ENCODE results near the gene STX10. TPM values are rescaled to one million over a fixed set of nuclear protein-coding genes. Genes with fewer than 3 reads are reported as not detected.
A peak's percentile ranks its signal among the peaks of the same experiment; 100 is the strongest.

The STX10 gene
- total RNA-seq, 1 donor from 2014 or later: 58.4 TPM

DNA sequence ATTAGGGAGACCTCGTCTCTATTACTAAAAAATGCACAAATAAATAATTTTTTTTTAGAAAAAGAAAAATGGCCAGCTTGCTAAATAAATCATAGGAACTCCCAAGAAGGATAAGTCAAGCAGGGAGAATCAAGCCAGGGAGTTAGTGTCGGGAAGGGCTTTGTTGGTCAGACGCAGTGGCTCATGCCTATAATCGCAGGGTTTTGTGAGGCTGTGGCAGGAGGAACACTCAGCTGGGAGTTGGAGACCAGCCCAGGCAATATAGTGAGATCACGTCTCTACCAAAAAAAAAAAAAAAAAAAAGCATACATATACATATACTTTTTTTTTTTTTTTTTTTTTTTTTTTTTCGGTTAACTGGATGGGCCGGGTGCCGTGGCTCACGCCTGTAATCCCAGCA is 23.1 kb downstream of the STX10 start:
- DNase-seq (ENCODE audit: low spot score in 2 of 2, unreplicated experiment in 2 of 2): no peak
- H3K9me3 Mint-ChIP-seq: no peaks in the 10 kb centered on the region
- no peak overlapping the region for H3K27ac Mint-ChIP-seq
- TF ChIP-seq, protein P1, sequence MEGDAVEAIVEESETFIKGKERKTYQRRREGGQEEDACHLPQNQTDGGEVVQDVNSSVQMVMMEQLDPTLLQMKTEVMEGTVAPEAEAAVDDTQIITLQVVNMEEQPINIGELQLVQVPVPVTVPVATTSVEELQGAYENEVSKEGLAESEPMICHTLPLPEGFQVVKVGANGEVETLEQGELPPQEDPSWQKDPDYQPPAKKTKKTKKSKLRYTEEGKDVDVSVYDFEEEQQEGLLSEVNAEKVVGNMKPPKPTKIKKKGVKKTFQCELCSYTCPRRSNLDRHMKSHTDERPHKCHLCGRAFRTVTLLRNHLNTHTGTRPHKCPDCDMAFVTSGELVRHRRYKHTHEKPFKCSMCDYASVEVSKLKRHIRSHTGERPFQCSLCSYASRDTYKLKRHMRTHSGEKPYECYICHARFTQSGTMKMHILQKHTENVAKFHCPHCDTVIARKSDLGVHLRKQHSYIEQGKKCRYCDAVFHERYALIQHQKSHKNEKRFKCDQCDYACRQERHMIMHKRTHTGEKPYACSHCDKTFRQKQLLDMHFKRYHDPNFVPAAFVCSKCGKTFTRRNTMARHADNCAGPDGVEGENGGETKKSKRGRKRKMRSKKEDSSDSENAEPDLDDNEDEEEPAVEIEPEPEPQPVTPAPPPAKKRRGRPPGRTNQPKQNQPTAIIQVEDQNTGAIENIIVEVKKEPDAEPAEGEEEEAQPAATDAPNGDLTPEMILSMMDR (IDR thresholded peaks at IDR 0.05; ENCODE audit: unreplicated experiment): no peak
- H3K4me3 Mint-ChIP-seq: no peak overlapping the region
- H3K27me3 Mint-ChIP-seq (ENCODE audit: low read depth): no peaks in the 10 kb centered on the region
- peaks cover 1% of the 10 kb centered on the region for H3K4me1 Mint-ChIP-seq
- H3K36me3 Mint-ChIP-seq: peaks cover 4% of the 10 kb centered on the region

GRCh38 chr19:13122980-13123957 is 26.9 kb downstream of the STX10 start:
- TF ChIP-seq, protein P1 (IDR thresholded peaks at IDR 0.05; ENCODE audit: unreplicated experiment): no peak
- Mint-ChIP-seq H3K9me3 (no peaks in the 10 kb centered on the region), H3K36me3 (peaks cover 4% of the 10 kb centered on the region), H3K27me3 (ENCODE audit: low read depth) (no peaks in the 10 kb centered on the region), H3K27ac (peak overlapping the region; percentile 10), H3K4me1 (peaks cover 21% of the 10 kb centered on the region), H3K4me3 (no peak overlapping the region)
- DNase-seq (ENCODE audit: low spot score in 2 of 2, unreplicated experiment in 2 of 2): no peak

GRCh38 chr19:13122275-13122878 is 27.8 kb downstream of the STX10 start:
- no peaks in the 10 kb centered on the region for H3K9me3 Mint-ChIP-seq
- H3K27me3 Mint-ChIP-seq (ENCODE audit: low read depth): no peaks in the 10 kb centered on the region
- no peak for DNase-seq (ENCODE audit: low spot score in 2 of 2, unreplicated experiment in 2 of 2)
- H3K4me1 Mint-ChIP-seq: peaks cover 21% of the 10 kb centered on the region
- peaks cover 4% of the 10 kb centered on the region for H3K36me3 Mint-ChIP-seq
- no peak overlapping the region for H3K4me3 Mint-ChIP-seq
- TF ChIP-seq, protein P1 (IDR thresholded peaks at IDR 0.05; ENCODE audit: unreplicated experiment): no peak
- peak overlapping the region; percentile 72 for H3K27ac Mint-ChIP-seq

GRCh38 chr19:13121551-13122274 is 28.5 kb downstream of the STX10 start:
- Mint-ChIP-seq H3K36me3 (peaks cover 4% of the 10 kb centered on the region), H3K9me3 (no peaks in the 10 kb centered on the region), H3K27me3 (ENCODE audit: low read depth) (no peaks in the 10 kb centered on the region), H3K4me3 (no peak overlapping the region), H3K27ac (peak overlapping the region; percentile 62), H3K4me1 (peaks cover 27% of the 10 kb centered on the region)
- TF ChIP-seq, protein P1 (IDR thresholded peaks at IDR 0.05; ENCODE audit: unreplicated experiment): no peak
- no peak for DNase-seq (ENCODE audit: low spot score in 2 of 2, unreplicated experiment in 2 of 2)

DNA sequence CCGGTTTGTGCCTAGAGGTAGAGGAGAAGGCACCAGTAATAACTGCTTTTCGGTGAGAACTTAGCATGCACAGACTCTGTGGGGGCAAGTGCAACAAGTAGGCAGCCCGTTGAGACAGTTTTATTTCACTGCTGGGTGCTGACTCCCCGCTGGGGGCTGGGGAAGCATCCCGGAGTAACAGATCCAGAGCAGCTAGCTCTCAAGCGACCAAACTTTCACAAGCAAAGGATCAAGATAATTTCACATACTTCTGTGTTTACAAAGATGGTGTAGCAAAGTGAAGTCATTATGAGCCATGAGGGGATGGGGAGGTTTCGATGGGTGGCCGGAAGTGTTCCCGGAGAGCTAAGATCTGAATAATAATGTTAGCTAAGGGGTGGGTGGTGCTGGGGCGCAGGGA is 29.4 kb downstream of the STX10 start:
- peak overlapping the region; percentile 61 for H3K27ac Mint-ChIP-seq
- peaks cover 4% of the 10 kb centered on the region for H3K36me3 Mint-ChIP-seq
- H3K4me3 Mint-ChIP-seq: peak overlapping the region; percentile 14
- H3K4me1 Mint-ChIP-seq: peaks cover 34% of the 10 kb centered on the region
- no peaks in the 10 kb centered on the region for H3K27me3 Mint-ChIP-seq (ENCODE audit: low read depth)
- TF ChIP-seq, protein P1 (IDR thresholded peaks at IDR 0.05; ENCODE audit: unreplicated experiment): no peak
- no peak for DNase-seq (ENCODE audit: low spot score in 2 of 2, unreplicated experiment in 2 of 2)
- H3K9me3 Mint-ChIP-seq: no peaks in the 10 kb centered on the region
